OCI-M1 (cell line): ENCODE measurements around the gene FKBP7.
A peak's percentile ranks its signal among the peaks of the same experiment; 100 is the strongest.
"Not testable (repeated sequence)": the region's sequence is repeated elsewhere in the genome, so short reads cannot be mapped to it uniquely, and the experiment has no call there.

Experiments
- DNase-seq: peaks from one replicate; lab custom pipeline; 2025; lab: John Stamatoyannopoulos, UW

The FKBP7 gene

DNA sequence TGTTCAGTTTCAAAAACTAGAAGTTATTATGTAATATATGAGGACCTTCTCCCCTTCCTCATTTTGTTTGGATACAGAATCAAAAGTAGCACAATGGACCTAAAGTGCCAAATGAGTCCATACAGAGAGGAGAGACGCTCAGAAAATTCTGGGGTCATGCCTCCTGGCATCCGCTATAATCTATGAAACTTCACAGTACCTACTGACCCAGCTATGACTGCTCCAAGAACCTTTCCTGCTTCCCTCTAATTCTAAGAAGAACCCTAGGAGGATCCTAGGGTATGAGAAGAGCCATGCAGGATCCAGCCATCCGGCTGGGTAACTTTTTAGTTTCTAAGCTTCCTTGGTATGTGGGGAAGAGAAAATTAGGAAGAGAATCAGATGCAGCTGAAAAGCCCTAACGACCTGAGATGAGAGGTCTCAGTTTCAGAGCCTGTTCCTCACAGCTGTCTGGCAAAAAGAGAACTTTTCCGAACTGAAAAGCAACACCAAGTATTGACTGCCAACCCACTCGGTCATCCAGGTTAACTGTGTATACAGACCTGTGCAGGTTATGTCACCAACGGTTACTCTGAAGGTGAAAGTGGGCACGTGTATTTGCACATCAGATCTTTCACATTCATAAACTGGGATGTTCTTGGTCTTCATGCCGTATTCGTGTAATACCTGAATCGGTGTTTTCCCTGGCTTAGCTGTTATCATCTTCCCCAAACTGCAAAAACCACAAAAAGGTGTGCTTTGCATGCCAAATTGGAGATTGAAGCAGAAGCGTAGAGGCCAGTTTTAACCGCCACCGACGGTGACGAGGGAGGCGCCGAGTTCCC, 28.5 kb downstream of the FKBP7 start:
- peak; percentile 44 for DNase-seq

DNA sequence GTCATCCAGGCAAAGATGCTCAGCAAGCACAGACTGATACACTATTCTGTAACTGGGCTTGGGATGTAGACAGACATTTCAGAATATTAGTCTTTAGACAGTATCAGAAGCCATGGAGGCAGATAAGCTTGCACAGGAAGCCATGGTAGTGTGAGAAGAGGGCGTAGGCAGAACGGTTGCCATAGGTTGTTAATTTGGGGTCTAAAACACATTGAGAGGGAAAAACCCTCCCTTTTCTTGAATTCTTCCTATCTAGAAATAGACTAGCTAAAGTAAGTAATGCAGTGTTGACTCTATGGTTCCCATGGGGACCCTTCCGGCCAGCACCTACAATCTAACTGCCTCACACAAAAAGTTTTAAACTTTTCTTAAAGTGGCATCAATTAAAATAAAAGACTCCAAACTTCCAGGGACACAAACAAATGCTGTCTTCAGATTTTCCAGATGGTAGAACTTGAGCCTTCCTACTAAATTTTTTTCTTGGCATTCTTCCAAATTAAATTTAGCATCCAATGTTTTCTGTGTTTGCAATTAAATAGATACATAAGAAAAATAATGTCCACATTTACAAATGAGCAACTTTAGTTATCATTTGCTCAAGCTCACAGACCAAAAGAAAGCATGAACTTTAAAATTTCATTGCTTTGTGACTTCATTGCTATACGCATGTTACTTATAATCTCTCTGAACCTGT, 29.3 kb downstream of the FKBP7 start:
- no peak for DNase-seq

- DNase-seq: no peak
Measured at GRCh38 chr2:178441426-178441825, 37.0 kb downstream of the FKBP7 start.

- DNase-seq: no peak
Measured at GRCh38 chr2:178436662-178437061, 41.7 kb downstream of the FKBP7 start.

- no peak for DNase-seq
Measured at GRCh38 chr2:178429336-178429735, 49.1 kb downstream of the FKBP7 start.

GRCh38 chr2:178428396-178428806, 50.0 kb downstream of the FKBP7 start:
- DNase-seq: no peak

- no peak for DNase-seq
Measured at GRCh38 chr2:178427458-178427857, 50.9 kb downstream of the FKBP7 start.

DNA sequence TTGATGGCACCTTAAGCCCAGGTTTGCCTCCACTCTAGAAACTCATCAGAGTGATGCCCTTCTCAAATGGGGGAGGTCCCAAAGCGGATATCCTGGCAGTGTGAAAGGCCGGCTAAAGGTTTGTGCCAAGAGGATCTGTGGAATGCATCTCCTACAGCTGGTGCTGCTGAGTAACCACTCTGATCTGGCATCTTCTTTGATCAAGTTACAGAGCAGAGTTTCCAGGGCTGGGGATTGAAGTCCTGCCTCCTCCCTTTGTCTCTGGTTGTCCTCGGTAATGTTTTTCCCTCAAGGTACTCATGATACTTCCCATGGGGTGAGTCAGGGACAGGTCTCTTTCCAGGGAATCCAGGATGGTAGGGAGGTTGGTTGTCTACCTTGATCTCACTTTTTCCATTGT, 52.0 kb downstream of the FKBP7 start:
- DNase-seq: no peak

DNA sequence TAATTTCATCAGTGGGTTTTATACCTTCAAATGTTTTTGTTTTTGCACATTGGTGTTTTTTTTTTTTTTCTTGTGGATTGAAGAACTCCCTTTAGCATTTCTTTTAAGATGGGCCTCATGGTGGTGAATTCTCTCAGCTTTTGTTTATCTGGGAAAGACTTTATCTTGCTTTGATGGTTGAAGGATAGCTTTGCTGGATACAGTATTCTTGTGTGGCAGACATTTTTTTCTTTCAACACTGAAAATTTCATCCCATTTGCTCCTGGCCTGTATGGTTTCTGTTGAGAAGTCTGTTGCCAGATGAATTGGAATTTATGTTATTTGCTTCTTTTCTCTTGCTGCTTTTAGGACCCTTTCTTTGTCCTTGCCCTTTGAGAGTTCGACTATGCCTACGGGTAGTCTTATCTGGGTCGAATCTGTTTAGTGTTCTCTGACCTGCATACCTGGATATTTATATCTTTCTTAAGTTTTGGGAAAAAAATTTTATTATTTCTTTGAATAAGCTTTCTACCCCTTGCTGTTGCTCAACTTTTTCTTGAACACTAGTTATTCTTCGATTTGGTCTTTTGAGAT, 53.1 kb downstream of the FKBP7 start:
- no peak for DNase-seq

GRCh38 chr2:178423746-178424145, 54.7 kb downstream of the FKBP7 start:
- not testable (repeated sequence) for DNase-seq

GRCh38 chr2:178422097-178422496, 56.3 kb downstream of the FKBP7 start:
- DNase-seq: no peak

DNA sequence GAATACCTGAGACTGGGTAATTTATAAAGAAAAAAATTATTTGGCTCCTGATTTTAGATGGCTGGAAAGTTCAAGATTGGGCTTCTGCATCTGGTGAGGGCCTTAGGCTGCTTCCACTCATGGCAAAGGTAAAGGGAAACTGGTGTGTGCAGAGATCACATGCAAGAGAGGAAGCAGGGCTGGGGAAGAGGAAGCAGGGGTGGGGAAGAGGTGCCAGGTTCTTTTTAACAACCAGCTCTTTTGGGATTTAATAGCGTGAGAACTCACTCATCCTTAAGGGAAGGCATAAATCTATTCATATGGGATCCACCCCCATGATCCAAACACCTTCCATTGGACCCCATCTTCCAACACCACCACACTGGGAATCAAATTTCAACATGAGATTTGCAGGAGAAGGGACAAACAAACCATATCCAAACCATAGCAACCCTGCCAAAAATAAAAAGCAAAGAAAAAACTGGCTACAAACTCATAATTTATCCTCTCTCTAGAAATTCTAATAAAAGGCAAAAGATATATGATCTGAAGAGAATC, 57.9 kb downstream of the FKBP7 start:
- no peak for DNase-seq

DNA sequence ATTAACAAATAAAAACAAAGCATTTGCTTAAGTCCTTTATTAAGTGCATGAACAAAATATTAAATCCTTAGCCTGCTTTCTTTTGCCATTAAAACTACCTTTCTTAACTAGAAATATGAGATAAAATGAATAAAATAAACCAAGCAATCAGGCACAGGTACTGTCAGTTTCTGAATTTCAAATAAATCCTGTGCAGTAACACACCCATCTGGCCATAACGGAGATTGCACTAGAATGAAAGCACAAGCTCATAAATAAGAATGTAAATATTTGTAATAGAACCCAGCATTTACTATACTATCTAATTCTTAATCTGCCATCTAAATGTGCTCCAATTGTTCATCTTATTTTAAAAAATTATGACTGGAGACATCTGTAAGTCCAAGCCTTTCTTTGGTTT, 59.3 kb downstream of the FKBP7 start:
- DNase-seq: peak; percentile 24

GRCh38 chr2:178418426-178418825, 60.0 kb downstream of the FKBP7 start:
- DNase-seq: no peak

DNA sequence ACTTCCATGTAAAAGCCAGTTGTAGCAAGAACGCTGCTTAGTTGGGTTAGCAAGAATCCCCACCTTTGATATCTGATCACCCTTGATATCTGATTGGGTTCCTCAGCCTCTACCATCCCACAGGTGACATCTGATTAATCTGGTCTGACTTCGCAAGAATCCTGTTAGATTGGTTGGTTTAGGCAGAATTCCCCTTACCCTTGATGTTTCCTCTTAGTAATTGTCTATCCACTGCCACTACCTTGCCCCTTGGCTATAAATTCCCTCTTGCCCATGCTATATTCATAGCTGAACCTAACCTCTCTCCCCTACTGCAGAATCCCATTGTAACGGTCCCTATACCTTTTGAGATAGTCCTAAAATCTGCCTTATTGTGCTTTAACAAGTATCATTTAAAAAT, 60.5 kb downstream of the FKBP7 start:
- DNase-seq: no peak

DNA sequence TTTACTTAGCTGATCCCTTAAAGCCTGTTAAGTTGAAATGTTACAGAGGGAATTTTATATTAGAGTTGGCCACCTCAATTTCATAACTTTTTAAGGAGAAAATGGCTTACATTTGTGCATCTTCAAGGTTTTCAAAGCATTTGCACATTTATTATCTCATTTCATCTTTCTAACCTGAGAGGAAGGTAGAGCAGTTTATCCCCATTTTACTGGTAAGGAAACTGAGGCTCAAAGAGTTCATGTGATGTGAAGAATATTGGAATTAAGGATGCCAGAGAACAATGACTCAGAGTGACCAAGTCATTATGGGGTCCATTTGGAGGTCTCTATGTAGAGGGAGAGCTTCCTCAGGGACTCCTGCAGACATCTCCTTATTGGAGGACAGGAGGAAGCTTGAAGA, 62.4 kb downstream of the FKBP7 start:
- DNase-seq: no peak

GRCh38 chr2:178414266-178415247, 63.8 kb downstream of the FKBP7 start:
- peak; percentile 98 for DNase-seq
